ENCODE data around the gene MYO1E.

Gene MYO1E

GRCh38 chr15:59196416-59196815 is 176.3 kb downstream of the MYO1E start:
- no peak overlapping the region for H3K4me3 ChIP-seq (replicated peaks; ENCODE audit: low read depth, low read length)
- DNase-seq (ENCODE audit: low read depth): no peak
- no peak for TF ChIP-seq CTCF (IDR thresholded peaks at IDR 0.05; ENCODE audit: low read length, missing control alignments)

- no peak overlapping the region for H3K4me3 ChIP-seq (replicated peaks; ENCODE audit: low read depth, low read length)
- DNase-seq (ENCODE audit: low read depth): no peak
- no peak for TF ChIP-seq CTCF (IDR thresholded peaks at IDR 0.05; ENCODE audit: low read length, missing control alignments)
Measured at GRCh38 chr15:59194639-59195325, 177.9 kb downstream of the MYO1E start.

- peak; percentile 83 for DNase-seq (ENCODE audit: low read depth)
- no peak overlapping the region for H3K4me3 ChIP-seq (replicated peaks; ENCODE audit: low read depth, low read length)
Measured at GRCh38 chr15:59191855-59192237, 180.8 kb downstream of the MYO1E start.

GRCh38 chr15:59190291-59190690 is 182.4 kb downstream of the MYO1E start:
- no peak overlapping the region for H3K4me3 ChIP-seq (replicated peaks; ENCODE audit: low read depth, low read length)
- DNase-seq (ENCODE audit: low read depth): no peak
- TF ChIP-seq CTCF (IDR thresholded peaks at IDR 0.05; ENCODE audit: low read length, missing control alignments): no peak

More at GRCh38 chr15:59191855-59192237, 180.8 kb downstream of the MYO1E start:
- TF ChIP-seq CTCF (IDR thresholded peaks at IDR 0.05; ENCODE audit: low read length, missing control alignments): no peak

GRCh38 chr15:59189241-59189640 is 183.4 kb downstream of the MYO1E start:
- no peak for TF ChIP-seq CTCF (IDR thresholded peaks at IDR 0.05; ENCODE audit: low read length, missing control alignments)
- no peak overlapping the region for H3K4me3 ChIP-seq (replicated peaks; ENCODE audit: low read depth, low read length)
- DNase-seq (ENCODE audit: low read depth): no peak

- TF ChIP-seq CTCF (IDR thresholded peaks at IDR 0.05; ENCODE audit: low read length, missing control alignments): no peak
- no peak overlapping the region for H3K4me3 ChIP-seq (replicated peaks; ENCODE audit: low read depth, low read length)
- DNase-seq (ENCODE audit: low read depth): peak; percentile 59
Measured at GRCh38 chr15:59186501-59186900, 186.2 kb downstream of the MYO1E start.

- no peak for TF ChIP-seq CTCF (IDR thresholded peaks at IDR 0.05; ENCODE audit: low read length, missing control alignments)
- no peak for DNase-seq (ENCODE audit: low read depth)
- no peak overlapping the region for H3K4me3 ChIP-seq (replicated peaks; ENCODE audit: low read depth, low read length)
Measured at GRCh38 chr15:59185725-59186124, 186.9 kb downstream of the MYO1E start.
